ENCODE data around the gene SLC35F2.
"Not testable (repeated sequence)": the region's sequence is repeated elsewhere in the genome, so short reads cannot be mapped to it uniquely, and the experiment has no call there.

The SLC35F2 gene

DNA sequence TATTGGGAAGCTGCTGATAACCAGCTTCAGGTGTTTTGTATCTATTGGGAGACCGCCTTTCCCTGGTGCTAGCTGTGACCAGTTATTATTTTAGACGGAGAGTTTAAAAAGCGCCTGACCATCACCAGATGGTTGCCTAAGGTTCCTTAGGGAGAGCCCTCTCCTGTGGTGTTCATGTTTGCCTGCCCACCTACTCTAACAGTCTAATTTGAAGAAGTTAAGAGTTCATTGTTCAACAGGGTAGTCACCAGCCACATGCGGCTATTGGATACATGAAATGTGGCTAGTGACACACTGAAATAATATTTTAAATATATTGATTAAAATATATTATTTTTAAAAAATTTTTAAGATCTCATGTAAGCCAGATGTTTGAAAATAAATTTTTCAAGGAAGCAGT is 75.5 kb downstream of the SLC35F2 start:
- no peak for DNase-seq

DNA sequence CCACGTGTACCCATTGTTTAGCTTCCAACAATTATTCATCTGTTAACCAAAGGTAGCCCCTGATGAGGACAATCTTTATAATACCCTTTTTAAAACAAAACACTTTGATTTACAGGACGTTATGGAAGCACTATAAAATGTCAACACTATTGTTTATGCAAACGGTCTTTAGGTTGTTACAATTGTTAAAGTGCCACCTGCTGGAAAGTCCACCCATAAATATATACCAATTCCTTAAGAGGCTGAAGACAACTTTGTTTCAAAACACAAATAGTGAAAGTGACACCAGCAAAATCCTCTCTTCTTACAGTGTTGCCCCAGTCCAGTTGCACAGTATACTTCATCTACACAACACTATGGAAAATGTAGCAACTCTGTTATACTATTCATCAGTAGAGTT is 77.8 kb downstream of the SLC35F2 start:
- DNase-seq: no peak

DNA sequence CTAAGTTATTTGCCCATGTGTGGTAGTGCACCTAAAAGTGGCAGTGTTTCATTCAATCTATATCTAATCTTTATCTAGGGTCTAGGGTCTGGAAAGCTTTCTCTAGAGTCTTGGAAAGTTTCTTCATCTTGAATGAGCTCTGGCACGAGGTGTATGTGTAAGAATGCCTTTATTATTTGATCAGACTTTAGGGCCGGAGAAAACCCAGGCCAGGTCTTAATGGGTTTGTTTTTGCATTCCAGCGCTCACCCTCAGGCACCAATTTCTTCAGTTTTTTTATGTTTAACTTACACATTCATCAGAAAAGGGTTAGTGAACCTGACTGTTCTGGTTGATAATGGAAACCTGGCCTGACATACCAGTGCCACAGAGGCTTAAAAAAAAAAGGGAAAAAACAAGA is 78.5 kb downstream of the SLC35F2 start:
- DNase-seq: no peak

DNA sequence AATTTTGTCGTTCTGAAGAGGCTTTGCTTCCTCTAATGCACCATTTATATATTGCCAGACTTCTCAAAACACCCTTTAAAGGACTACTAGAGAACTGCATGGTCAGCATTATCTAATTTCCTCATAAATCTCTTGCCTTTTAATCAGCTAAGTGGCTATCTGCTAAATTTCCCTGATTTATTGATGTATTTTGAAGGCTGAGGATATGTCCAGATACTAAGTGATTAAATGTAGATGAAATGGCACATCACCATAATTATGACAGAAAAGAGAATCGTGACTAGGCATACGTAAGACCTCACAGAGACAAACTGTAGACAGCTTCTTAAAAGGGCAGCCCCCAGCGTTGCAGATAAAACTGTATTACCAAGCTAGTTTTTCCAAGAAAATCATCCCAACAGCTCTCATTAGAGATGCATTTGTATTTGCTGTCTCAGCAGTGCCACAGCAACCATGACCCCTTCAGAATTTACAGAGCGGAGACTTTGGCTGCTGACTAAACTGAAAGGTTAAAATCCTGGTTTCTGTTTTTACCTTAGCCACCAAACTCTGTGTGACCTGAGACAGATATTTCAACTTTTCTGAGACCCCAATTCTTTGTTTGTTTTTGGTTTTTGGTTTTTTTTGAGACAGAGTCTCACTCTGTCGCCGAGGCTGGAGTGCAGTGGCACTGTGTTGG is 79.6 kb downstream of the SLC35F2 start:
- no peak for DNase-seq

DNA sequence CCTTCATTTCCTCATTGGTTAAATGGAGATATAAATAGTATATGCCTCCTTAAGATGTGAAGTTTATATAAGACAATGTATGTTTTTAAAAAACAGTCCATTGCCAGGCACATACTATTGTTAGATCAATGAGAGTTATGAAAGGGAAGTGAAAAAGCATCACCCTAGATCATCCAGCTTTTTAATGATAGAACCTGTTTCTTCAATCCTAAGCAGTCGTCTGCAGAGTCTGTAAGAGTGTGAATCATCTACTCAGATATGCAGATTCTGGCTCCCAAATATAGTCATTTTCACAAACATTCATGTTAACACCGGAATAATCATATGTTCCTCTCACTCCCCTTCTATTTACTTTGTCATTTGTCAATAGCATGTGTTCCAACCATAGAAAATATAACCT is 81.5 kb downstream of the SLC35F2 start:
- no peak for DNase-seq

DNA sequence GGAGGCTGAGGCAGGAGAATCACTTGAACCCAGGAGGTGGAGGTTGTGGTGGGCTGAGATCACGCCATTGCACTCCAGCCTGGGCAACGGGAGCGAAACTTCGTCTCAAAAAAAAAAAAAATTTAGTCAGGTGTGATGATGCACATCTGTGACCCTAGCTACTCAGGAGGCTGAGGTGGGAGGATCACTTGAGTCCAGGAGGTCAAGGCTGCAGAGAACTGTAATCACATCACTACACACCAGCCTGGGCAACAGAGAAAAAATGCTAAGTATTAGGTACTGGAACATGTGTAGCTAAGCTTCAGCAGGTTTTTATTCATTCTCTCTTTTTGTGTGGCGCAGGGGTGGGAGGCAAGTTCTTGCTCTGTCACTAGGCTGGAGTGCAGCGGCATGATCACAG is 82.5 kb downstream of the SLC35F2 start:
- DNase-seq: no peak

DNA sequence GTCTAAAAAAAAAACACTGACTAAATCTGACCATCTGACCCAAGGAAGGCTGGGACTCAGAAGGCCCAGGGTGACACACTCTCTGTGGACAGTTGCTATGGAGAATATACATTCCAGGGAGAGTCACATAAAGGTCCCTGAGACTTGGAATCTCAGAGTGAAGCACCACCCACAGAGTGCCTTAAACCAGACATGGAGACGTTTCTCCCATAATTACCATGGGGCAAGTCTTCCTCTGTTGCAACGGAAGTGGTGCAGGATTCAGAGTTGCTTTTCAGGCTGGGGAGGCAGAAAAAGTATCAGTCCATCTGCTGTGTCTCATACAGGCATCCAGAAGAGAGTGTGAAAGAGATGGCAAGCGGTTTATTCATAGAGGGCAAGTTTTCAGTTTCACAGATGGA is 88.0 kb downstream of the SLC35F2 start:
- DNase-seq: no peak

DNA sequence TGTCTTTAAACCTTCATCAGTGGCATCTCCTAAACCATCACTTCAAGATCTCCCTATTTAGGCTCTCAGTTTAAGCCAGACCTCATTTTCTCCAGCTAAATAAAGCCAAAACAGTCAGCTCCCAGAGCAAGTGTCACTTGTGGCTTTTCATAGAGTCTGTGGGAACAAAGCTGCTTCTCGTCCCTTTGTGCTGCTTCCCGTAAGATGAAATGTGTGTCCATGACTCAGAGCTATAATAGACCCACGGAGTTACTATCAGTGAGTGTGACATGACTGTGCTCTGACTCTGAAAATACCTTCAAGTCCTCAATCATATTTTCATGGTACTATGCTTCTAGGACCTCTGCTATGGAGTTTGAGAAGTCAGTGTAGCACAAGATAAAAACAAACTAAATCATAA is 89.4 kb downstream of the SLC35F2 start:
- DNase-seq: no peak

DNA sequence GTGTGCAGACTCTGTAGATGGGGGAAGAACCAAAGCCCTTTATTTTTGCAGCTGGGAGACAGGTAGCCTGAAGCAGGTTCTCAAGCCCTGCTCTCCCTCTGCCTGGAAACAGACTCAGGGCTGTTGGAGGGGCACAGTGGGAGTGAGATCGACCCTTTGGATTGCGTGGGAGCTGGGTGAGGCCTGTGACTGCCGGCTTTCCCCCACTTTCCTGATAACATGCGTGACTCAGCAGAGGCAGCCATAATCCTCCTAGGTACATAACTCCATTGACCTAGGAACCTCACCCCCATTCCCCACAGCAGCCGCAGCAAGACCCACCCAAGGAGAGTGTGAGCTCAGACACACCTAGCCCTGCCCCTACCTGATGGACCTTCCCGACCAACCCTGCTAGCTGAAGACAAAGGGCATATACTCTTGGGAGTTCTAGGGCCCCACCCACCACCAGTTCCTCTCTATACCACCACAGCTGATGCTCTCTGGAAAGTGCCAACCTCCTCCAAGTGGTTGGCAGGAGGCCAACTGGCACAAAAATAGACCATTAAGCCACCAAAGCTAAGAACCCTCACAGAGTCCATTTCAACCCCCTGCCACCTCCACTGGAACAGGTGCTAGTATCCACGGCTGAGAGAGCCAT is 99.8 kb downstream of the SLC35F2 start:
- not testable (repeated sequence) for DNase-seq

DNA sequence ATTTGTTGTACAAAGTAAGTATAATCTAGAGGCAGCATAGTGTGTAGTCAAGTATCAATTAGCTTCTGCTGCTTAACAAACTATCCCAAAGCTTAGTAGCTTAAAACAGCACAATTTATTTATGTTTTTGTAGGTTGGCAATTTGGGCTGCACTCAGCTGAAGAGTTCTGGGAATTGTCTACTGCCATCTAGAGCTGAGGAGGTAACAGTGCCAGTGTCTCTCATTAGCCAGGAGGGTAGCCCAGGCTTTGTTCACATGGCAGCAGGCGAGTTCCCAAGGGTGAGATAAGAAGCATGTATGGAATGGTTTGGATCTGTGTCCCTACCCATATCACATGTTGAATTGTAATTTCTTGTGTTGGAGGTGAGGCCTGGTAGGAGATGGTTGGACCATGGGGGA is 100.9 kb downstream of the SLC35F2 start:
- no peak for DNase-seq

DNA sequence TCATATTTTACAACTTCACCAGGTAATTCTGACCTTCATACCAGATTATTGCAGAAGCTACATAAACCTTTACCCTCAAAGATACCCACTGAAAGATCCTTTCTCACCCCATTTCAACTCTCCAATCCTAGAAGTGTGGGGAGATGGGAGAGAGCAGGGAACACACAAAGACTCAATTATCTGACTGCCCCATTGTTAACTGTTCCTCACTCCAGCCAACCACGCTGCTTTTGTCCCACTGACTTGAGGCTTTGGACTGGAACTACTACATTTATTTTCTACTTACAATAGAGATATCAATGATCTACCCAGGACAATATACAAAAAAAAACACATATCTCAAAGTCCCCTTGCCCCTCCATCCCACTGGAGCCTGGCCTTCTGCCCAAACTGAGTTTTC is 102.0 kb downstream of the SLC35F2 start:
- no peak for DNase-seq

DNA sequence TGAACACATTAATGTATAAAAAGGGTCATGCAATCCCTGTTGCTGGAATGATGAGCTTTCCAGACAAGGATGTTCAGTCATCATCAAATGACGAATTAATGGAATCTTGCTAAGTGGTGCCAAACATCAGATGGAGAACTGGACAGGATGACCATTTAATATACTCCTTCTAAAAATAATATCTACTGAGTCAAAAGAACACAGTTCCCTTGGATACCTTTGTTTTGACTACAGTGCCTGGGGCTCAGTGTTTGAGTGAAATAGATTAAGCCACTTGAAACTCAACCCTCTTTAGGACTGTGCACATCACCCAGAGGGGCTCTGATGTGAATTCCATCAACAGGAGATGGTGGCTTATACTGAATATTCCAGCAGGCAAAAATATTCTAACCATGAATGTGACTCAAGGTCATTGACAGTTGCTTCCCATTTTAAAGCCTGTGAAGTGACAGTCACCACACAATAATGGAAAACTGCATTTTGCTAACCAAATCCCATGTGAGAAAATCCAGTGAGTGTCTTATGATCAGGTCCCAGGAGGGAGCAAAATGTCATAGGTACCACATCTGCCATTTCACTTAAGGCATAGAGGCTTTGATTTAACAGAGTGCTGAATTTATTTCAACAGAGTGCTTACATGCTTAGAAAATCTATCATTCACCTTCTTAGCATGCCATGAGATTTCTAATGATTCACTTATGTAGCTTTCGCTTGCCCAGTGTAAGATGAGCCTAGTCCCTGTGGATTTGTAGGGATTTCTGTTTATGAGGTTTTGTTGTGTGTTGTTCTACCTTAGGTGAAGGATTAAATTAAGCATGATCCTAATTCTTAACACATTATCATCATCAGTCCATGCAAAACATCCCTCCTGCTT is 105.4 kb downstream of the SLC35F2 start:
- DNase-seq: no peak

DNA sequence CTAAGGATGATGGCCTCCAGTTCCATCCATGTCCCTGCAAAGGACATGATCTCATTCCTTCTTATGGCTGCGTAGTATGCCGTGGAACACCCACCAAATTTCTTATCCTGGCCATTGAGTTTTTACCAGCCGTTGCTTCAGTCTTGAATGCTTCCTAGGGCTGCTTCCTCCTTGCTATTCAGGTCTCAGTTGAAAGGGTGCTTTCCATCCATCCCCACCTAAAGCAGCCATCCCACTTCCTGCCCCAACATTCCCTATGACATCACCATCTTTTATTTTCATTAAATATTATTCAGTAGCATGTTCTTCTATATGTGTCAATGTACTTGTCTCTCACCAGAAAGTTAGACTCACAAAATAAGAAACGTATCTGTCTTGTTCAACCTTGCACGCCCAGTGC is 106.1 kb downstream of the SLC35F2 start:
- no peak for DNase-seq

DNA sequence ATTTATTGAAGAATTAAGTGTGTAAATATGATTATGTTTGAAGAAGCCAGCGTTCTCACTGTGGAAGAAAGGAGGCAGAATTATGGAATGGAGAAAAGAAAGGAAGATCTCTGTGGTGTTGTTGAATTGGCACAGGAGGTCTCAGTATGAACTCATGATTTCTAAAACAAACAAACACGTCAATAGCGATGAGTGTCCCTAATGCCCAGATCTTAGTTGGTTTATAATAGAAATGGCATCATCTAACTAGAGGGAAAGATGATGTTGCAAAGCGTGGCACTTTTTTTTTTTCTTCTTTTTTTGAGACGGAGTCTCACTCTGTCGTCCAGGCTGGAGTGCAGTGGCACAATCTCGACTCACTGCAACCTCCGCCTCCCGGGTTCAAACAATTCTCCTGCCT is 107.5 kb downstream of the SLC35F2 start:
- no peak for DNase-seq

DNA sequence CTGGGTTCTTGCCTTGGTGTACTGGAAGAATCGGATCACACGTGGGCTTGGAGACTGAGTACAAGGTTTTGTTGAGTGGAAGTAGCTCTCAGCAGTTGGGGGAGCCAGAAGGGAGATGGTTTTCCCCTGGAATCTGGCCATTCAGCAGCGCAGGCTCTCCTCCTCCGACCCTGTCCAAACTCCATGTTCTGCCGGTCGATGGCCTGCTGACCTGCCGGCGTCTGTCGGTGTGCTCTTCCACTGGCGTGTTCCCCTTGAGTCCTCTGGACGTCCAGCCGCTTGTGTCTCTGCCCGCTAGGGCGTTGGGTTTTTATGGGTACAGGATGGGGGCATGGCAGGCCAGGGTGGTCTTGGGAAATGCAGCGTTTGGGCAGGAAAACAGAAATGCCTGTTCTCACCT is 108.3 kb downstream of the SLC35F2 start:
- no peak for DNase-seq

DNA sequence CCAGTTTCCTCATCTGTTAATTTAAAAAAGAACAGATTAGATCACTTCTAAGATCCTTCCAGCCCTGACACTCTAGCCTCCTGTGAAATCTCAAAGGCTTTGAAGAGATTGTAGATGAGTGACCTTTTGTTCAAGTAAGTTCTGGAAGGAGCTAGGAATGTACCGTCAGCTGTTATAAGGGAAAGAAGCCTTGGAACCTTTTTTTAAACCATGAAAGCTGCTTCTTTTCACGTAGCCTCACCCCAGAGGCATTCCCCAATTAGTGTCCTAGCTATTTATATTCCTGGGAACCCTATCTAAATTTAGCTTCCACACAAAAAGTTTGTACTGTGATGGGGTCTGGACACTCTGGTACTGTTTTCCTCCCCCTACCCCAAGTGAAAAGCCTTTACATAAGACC is 111.0 kb downstream of the SLC35F2 start:
- DNase-seq: no peak

DNA sequence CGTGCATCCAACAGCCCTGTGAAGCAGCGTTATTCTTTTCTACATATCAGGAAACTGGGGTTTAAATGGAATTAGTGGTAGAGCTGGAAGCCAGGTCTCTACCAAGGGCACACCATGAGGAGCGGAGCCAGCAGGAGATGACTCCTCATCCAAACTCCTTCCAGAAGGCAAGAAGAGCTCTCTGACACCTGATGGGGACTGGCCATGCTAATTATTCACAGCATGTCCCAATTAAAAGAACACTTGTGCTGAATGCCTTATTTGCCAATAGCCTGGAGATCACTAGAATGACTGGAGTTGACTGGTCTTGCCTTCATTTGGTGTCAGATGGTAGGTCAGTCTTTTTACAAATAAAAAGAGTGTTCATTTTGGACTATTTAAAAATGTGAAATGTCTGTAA is 113.9 kb downstream of the SLC35F2 start:
- no peak for DNase-seq

DNA sequence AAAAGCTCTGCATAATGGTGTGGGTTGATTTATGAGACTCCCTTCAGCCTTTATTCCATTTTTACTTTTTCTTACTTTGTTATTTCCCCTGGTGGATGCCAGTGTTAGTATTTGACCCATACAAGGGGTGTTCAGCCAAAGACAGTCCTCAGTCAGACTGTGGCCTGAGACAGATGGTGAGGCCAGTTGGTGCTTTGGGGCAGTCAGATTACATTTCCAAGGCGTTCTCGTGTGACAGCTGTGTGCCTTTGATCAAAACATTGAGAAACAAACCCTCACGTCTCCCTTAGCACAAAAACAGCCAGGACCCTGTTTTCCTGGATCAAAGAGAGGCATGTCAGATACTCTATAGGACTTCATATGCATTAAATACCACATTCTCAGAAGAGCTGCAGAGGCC is 115.4 kb downstream of the SLC35F2 start:
- DNase-seq: no peak

DNA sequence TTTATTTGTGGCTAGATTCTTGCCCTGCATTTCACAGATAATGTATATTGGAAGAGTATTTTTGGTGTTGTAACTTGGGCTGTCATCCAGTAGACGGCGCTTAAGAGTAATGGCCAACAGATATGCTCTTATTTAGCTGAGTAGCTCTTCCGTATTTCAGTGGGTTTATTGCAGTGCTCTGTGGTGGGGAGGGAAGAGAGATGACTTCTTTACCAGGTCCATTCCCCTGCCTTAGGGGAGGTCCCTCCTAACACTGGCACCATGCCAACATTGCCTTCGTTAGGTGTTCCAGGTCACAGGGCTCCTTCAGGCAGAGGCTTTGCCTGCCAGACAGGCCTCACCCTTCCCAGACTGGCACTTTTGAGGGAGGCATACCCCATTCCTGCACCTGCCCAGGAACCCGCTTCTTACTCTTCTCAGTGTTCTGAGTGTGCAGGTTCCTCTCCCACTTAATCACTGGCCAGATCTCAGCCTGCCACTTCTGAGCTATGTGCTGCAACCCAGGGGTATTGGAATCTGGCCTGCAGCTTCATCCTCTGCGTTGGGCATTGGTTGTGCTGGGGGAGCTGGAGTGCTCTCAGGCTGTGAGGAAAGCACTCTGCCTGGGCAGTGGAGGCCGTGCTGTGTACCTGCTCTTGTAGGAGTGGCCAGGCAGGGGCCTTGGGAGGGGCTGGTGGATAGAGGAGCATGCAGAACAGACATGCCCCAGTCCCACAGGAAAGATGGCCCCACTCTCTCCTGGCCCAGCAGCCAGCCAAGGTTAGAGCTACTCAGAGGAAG is 117.4 kb downstream of the SLC35F2 start:
- peak; percentile 8 for DNase-seq
